NCI-H510A treated with DMSO at 0.1 percent for 48 hours (cell line): ENCODE data around the gene GAP43.

Experiments
- DNase-seq: peaks from one replicate; lab custom pipeline; 2025; lab: John Stamatoyannopoulos, UW

GAP43 gene

DNA sequence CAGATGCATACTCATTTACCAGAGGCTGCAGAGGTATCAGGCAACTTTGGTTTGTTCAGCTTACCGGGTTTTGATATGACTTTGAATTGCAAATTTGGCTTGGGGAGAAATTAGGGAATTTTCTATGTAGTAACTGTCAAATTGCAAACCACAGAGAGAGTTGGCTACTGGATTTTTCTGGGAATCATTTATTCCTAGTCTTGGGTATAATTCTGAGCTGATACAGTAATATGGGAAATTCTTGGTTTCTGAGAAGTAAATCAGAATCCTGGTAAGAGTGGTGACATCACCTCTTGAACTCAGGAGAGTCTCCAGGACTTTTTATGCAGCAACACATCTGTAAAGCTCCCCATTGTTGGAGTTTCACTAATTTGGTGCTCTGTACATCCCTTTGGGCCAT is 39.0 kb downstream of the GAP43 start:
- no peak for DNase-seq

DNA sequence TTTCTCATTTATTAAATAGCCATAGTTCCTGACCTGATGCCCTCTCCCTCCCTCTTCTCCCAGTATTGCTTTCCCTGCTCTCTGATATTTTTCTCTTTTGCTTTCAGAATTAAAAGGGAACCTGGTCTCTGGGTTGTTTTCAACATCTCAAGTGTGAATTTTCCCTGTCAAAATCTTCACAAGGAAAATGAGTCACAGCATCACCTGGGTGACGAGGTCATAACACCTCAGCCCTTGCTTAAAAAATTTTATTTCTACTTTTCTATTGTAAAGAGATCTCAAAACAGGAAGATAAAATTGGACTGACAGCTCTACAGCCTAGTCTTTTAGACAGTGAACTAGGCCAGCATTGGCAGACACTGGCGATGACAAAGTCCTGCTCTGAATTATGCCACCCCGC is 40.1 kb downstream of the GAP43 start:
- no peak for DNase-seq

DNA sequence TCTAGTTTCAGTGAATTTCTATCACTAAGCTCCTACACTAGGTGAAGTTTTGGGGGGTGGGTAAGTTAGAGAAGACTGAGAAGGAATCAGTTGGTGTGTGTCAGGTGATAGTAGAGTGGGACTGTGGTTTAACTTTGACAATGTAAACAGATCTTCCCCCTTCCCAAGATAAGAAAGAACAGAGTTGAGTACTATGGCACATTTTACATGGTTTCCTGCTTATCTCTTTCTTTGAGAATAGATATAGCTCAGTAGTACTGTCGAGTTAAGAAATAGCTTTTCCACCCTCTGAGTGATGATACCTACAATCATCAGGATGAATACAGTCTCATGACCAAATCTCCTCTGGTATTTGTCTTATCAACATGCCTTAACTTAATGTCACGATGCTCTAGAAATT is 42.8 kb downstream of the GAP43 start:
- DNase-seq: no peak

DNA sequence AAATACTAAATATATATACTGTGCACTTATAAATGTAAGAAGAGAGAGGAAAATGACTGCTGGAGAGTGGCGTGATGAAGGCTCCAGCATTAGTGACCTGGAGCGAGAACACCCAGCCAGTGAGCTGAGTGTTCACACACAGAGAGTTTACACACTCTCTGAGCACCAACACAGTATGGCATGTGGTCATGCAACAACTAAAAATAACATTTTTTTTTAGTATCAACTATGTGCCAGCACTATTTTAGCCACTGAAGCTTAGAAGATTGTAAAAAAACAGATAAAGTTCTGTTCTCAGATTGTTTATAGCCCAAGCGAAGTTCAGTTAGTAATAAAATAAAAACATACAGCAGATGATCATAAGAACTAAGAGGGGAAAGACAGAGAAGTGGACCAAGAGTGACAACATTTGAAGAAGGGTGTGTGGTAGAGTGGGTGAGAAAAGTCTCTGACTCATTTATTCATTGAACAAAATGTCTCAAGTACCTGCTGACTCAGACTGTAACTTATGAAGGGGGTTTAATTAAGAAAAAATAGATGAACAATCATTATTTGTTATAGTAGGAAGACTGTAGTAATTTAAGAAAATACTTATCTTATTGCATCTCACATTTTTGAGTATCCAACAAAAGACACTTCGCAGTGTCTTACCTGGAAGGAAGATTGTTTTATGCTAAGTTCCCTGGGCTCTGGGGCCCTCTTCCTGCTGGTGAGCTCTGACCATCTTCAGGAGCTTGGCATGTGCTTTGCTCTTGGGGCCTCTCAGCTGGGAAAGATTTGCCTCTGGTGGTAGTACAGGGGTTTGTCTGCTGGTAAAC is 43.8 kb downstream of the GAP43 start:
- no peak for DNase-seq

DNA sequence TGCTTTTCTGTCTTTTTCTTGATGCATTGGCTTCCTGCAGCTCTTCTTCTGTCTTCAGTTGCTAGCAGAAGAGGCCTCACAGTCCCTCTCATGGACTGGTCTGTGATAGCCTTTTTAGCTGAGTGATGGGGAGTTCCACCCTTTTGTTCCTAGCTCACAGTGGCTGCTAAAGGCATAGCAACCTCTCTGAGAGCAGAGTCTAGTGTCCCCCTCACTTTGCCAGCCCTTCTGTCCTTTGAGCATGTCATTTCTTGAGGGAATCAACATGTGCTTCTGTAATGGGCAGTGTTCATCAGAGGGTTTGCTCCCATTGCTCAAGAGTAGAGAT is 44.4 kb downstream of the GAP43 start:
- DNase-seq: no peak

DNA sequence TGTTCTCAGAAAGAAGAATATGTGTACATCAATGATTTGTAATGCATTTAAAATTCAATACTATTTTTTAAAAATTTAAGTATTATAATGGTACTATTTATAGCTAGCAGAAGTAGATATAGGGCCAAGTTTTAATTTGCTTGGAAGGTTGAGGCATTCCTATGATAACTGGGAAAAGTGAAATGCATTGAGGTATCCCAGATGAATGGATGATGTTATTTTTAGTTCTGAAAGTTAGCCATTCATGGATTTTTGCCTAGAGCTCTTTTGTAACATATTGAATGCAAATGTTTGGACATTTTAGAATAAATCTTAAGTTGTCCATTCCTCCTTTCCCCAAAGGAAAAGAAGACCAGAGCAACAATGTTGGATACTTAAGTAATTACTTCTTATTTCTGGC is 47.6 kb downstream of the GAP43 start:
- DNase-seq: no peak

DNA sequence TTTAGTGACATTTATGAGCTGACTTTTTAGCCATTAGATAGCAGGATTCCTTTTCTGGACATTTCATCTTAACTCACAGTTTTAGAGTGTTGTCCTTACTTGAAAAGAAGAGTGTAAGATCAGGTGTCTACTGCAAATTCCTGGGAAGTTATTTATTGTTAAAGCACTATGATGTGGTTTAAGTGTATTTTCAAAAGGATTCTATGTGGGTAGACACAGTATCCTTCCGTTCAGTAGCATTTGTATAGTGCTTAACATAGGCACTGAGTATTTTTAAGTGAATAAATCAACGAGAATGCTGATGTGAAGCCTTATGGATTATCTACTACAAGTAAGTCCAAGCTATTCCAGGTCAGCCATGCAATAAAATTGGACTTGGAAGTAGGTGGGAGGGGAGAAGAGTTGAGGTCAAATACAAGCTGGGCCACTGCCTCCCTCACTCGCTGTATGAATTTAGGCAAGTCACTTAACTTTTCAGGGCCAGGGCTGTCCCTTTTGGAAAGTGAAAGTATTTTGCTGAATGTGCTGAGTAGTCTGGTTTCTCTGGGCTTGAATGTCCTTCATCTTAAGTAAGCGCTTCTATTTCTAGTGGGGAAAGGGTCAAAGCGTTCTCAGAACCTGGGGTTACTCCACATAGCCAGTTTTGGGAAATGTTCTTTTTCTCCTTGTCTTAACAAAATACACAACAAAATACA is 48.6 kb downstream of the GAP43 start:
- no peak for DNase-seq

DNA sequence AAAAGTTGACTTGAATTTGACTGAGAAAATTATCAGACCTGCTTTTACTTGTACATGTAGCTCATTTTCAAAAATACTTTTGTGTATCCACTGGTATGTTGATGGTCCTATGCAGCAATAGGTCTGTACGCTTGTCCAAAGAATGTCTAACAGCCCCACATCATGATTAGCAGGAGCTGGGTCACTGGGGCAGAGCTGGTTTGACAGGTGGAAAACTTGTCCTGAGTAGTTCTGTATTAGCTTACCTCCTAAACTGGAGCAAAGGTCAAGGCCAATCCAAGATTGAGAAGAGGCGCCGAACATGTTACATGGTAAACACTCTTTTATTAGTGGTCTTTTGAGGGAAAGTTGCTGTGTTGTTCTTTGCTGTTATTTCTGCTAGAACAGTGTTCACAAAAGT is 50.6 kb downstream of the GAP43 start:
- no peak for DNase-seq

DNA sequence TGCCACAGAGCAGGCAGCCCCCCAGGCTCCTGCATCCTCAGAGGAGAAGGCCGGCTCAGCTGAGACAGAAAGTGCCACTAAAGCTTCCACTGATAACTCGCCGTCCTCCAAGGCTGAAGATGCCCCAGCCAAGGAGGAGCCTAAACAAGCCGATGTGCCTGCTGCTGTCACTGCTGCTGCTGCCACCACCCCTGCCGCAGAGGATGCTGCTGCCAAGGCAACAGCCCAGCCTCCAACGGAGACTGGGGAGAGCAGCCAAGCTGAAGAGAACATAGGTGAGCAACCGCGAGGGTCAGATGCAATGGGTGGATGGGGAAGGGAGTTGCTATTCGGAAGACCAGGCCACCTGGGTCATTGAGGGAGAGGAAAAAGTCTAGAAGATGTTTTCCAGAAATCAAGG is 53.0 kb downstream of the GAP43 start:
- DNase-seq: no peak

DNA sequence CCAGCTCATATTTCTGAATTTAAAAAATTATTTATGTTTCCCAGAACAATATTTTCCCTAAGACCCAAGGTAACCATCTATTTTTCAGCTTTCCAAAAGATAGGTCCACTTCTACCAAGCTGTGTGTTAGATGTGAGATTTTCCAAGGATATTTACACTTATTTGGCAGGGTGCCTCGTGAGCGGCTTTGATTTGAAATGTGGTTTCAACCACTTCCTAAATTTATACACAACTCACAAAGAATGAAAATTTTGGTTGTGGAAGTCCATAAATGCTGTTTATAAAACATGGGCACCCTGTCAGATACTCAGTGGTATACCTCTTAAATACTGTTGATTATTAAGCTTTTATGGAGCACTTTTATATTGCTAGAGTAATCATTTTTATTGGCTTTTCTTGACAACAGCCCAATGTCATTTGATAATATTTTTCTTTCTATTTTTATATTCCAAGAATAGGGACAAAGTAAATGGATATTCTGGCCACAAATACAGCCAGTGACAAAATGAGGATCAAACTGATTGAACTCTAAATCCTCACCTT is 57.6 kb downstream of the GAP43 start:
- DNase-seq: no peak

DNA sequence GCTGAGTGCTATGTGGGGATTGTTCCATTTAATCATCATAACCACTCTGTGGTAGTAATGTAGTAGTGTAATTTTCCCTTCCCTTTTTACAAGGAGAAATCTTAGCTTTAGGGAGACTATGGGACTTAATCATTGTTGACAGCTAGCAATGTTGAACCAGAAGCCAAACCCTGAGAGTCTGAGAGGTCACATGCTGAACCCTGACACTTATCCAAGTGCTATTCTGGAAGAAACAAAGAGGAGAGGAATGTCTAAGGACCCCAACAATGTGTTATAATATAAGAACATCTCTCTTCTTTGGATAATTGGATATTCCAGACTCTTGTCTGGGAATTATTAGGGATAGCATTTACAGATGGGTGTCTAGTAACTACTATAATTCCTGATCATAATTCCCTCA is 58.4 kb downstream of the GAP43 start:
- no peak for DNase-seq

DNA sequence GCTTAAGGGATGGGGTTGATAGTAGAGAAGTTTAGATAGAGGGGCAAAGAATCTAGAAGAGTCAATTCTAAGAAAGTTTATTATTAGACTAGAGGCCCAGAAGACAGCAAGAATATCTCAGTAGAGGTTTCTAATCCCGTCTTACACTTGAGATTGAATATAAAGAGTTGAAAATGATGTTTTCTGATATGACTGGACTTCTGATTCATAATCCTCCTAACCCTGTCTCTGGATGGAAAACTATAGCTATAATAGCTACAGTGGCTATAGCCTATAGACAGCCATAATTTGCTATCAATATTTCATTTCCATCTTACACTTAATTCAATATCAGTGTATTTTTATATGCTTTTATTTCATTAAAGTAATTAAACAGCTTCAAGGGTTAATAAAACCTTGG is 60.0 kb downstream of the GAP43 start:
- no peak for DNase-seq

DNA sequence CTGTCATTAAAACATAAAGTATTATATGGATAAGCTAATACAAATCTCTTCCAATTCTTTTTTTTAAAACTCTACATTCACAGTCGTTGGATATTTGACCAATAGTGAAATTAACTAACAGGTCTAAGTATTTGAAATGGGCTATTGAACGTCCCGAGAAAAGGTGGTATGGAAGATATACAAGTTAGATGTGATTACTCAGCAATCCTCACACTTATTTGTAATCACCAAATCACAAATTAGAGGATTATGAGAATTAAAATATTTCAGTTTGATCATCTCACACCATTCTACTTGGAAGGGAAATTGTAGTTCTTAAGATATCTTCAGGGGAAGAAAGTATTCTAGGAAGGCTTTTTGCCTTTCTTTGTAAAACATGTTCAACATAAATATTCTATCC is 60.5 kb downstream of the GAP43 start:
- DNase-seq: no peak

DNA sequence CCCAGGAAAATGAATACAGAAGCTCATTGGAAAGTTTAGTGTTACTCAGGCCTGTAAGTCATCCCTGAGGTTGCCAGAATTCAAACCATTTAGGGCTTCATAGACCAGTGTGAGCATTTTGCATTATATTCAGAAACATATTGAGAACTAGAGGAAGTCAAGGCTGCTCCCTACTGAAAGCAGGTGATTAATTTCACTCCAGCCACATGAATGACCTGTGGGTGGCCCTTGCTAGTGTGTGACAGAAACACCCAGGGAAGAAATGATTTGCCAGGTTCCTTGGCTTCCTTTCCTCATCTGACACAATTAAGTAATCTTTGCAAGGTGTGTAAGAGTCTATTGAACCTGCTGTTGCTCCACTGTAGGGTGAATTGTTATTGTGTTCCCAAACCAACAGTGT is 61.8 kb downstream of the GAP43 start:
- no peak for DNase-seq

DNA sequence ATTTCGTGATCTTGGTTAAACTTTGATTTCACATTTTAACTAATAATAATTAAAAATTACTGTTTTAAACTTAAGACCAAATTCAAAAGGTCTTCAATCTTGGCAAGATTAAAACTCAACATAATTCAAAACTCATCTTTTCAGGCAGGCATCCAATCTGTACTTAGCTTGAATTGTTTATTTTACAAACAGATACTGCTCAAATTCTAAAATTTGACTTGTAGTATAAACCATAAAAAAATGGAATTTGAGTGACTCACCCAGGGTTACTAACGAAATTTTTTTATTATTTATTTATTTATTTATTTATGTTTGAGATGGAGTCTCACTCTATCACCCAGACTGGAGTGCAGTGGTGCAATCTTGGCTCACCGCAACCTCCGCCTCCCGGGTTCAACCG is 64.4 kb downstream of the GAP43 start:
- DNase-seq: no peak

DNA sequence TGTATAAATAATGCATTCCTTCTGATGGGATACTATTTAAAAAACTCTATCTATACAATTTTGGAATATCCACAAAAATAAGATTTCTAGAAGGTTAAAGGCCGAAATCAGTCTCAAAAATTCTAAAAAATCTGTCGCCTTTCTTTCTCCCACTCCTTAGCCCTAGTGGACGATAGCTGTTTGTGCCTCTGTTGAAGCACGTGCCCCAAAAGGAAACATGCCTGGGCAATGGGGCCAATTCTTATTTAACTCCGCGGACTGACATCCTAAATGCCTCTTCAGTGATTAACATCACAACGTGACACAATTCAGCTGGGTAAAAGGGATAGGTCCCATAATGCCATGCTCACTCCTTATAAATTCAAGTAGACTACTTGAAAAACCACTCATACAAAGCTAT is 65.1 kb downstream of the GAP43 start:
- no peak for DNase-seq

DNA sequence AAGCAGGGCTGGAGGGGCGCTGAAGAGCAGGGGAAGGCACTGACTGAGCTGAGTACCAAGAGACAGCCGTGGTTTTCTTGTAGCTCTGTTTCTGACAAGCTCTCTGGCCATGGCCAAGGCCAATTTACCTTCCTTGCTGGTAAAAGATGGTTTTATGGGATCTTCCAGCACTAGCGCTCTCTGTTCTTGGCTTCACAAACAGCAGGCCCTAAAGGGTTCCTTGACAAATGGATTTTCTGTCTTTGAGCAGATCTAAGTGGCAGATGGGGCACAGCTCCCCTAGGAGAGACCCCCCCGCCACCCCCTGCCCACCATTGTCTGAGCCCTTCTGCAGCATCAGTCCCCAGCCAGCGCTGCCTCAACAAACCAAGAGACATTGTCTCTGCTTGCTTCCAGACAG is 66.6 kb downstream of the GAP43 start:
- DNase-seq: no peak

DNA sequence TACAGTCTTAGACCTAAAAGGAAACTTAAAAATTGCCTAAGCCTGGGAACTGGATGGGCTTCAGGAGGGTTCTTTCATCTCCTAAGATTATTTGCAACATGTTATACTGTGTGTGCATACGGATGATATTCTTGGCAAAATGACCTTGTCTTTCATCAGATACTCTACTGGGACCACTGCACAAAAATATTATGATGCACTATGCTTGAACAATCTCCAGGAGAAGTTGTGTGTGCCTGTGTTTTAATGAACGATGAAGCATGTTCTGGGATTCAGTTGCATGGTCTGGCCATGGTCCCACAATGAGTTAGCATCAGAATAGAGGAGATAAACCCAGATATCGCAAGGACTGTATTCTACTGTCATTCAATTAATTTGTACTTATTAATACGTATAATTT is 68.7 kb downstream of the GAP43 start:
- no peak for DNase-seq

DNA sequence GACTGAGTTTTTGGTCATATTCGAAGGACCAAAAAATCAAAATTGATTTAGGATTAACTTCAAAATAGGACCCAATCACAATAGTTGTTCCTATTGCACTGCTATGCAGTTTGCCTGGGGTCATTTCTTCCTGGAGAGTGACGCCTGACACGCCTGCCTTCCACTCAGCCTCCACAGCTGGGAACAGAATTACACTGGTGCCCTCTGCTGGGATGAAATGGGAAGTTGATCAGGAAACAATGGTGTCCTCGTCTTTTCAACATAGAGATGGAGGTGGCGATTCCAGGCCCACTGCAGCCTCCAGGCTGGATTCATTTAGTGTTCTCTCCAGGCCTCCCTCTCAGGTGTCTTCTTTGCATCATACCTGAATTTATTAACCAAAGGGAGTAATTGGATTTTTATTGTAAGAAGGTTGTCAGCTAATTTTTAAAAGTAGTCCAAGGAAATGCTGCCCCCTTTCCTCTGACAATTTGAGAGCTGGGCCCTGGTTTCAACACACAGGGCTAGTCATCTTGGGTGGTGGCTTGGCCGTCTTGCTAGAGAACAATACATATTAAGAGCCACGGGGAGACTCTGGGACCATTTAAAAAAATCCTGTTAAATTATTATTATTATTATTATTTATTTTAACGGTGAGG is 69.7 kb downstream of the GAP43 start:
- peak; percentile 80 for DNase-seq

DNA sequence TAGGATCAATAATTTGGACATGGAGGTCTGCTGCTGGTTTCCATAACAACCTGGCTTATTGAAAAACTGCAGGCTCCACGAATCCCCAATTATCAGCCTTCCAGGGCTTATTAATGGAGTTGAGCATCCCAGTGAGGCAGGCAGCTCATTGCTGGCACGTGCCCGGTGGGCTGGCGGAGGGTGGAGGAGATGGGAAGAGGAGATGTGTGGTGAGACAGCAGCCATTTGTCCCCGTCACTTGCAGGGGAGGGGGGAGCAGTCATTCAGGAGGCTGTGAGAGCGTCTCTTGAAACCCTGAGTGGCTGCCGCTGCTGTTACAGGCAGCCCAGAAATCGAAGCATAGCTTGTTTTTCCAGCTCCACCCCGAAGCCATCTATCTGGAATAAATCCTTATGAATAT is 70.6 kb downstream of the GAP43 start:
- DNase-seq: peak; percentile 44

DNA sequence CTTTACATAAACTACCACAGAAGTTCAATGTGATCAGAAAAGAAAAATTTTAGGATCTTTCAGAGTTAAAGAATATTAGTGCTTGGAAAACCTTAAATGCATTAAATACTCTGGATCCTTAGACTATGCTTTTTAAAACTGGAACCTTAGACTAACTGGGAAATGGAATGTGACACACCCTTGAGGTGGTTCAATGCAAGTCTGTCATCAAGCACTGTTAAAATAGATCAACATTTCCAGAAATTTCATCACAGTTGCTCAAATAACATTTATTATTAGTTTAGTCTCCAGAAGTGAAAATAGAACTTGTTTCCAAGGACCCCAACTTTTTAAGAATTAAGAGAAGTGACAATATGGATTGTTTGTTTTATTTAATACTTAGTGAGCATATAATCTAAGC is 71.8 kb downstream of the GAP43 start:
- DNase-seq: no peak

DNA sequence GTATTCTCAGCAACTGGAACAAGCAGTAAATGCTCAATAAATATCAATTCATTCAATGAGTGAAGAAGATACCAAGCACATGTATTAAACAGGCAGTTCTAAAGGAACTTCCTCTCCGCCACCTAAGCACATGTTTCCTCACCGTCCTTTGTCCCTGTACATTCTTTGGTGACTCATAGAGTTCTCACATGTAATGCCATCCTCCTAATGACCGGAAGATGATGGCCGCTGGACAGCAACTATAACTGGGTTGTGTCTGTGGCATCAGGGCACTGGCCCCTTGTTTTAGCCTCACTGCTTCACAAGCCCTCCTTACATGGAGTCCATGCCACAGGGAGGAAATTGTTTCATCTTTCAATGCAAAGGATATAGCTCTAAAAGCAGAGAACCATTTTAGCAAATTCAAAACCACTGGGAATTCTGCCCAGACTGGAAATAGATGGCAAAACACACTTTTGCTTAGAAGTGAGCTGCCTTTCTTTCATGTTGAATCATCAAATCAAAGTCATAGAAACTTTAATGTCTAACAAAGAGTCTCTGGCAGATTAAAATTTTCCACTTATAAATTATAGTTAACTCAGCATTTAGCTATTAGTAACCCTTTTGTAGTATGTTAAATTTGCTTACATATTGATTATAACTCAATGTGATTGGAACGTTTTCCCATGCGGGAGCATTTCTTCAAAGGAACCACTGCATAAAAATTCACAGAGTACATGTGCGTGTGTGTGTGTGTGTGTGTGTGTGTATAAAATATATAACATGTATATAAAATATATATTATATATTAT is 74.1 kb downstream of the GAP43 start:
- no peak for DNase-seq
